ENCODE data around the gene JAM3. TPM values are rescaled to one million over a fixed set of nuclear protein-coding genes. Genes with fewer than 3 reads are reported as not detected.
"Not testable (repeated sequence)": the region's sequence is repeated elsewhere in the genome, so short reads cannot be mapped to it uniquely, and the experiment has no call there.

Gene JAM3
- total RNA-seq, 1 donor from 2014 or later, result 17.6 TPM

- ChIA-PET CTCF (interaction anchor here (2.5 kb wide), 1 partner anchor 47 kb away, joined by 28 read pairs; no protein-coding TSS in a partner anchor), POLR2A (no interaction called here)
- intact Hi-C loops (cut with micrococcal nuclease), result no loop called here
- ATAC-seq (ENCODE audit: low read depth) (no peak), DNase-seq (no peak)
- Mint-ChIP-seq H3K27ac (no peak overlapping the region), H3K27me3 (no peaks in the 10 kb centered on the region), H3K4me3 (no peak overlapping the region), H3K4me1 (peaks cover 6% of the 10 kb centered on the region), H3K36me3 (ENCODE audit: low read depth) (peaks cover 2% of the 10 kb centered on the region), H3K9me3 (no peaks in the 10 kb centered on the region)
- TF ChIP-seq CTCF (IDR thresholded peaks at IDR 0.05), result no peak
These were observed 28.3 kb downstream of the JAM3 start for GRCh38 chr11:134097166-134097565.

DNA sequence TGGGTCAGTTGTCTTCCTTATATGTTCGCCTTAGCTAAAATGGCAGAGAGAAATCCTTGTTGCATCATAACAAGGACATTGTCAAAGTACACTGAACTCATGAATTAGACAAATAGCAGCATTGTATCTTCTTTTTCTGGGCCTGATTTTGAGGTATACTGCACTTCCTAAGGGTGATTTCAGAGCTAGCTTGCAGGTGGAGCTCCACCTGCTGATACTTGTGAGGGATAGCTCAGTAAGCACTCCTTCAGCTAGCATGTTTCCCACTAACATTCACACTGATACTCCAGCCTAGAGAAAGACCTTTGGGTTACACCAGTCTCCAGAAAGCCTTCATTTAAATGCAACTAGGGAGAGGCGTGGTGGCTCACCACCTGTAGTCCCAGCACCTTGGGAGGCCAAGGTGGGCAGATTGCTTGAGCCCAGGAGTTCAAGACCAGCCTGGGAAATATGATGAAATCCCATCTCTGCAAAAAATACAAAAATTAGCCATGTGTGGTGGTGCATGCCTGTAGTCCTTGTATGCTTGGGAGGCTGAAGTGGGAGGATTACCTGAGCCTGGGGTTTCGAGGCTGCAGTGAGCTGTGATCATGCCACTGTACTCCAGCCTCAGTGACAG is 29.8 kb downstream of the JAM3 start:
- Mint-ChIP-seq H3K27me3 (no peaks in the 10 kb centered on the region), H3K4me3 (no peak overlapping the region), H3K27ac (no peak overlapping the region), H3K9me3 (no peaks in the 10 kb centered on the region), H3K36me3 (ENCODE audit: low read depth) (peaks cover 2% of the 10 kb centered on the region), H3K4me1 (peaks cover 6% of the 10 kb centered on the region)
- TF ChIP-seq CTCF (IDR thresholded peaks at IDR 0.05), result no peak
- CTCF ChIA-PET, result interaction anchor here (0.7 to 2.5 kb wide), 4 partner anchors 12 to 48 kb away, joined by 3 to 28 read pairs (median 3); partner anchors contain the start of gene JAM3
- POLR2A ChIA-PET, result interaction anchor here (0.6 kb wide), 1 partner anchor 49 kb away, joined by 3 read pairs; no protein-coding TSS in a partner anchor
- ATAC-seq (ENCODE audit: low read depth) (no peak), DNase-seq (no peak)
- intact Hi-C loops (cut with micrococcal nuclease), result loop anchor here (1.0 kb wide), 1 partner anchor 48 kb away; no protein-coding TSS in a partner anchor

DNA sequence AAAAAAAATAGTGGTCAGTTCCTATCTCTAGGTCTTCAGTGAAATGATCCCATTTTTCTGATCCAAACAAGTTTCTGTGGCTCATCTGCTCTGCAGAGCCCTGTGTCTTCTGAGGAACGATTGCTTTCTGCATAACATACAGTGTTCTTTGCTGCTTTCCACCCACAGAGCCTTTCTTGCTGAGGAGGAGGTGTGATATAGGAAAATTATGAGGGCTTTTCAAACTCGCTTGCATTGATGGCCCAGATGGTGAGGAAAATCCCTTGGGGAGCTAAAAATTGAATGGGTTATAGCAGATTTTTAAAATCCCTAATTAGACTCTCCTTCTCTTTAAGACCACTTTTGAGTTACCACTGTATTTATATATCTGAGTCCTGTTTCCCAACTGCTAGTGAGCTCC is 31.3 kb downstream of the JAM3 start:
- Mint-ChIP-seq H3K4me1 (peaks cover 6% of the 10 kb centered on the region), H3K4me3 (no peak overlapping the region), H3K9me3 (no peaks in the 10 kb centered on the region), H3K36me3 (ENCODE audit: low read depth) (peaks cover 2% of the 10 kb centered on the region), H3K27me3 (no peaks in the 10 kb centered on the region), H3K27ac (no peak overlapping the region)
- intact Hi-C loops (cut with micrococcal nuclease), result no loop called here
- ATAC-seq (ENCODE audit: low read depth) (no peak), DNase-seq (no peak)
- ChIA-PET POLR2A (no interaction called here), CTCF (interaction anchor here (1.7 kb wide), 1 partner anchor 50 kb away, joined by 6 read pairs; no protein-coding TSS in a partner anchor)
- TF ChIP-seq CTCF (IDR thresholded peaks at IDR 0.05), result no peak

GRCh38 chr11:134101282-134101681 is 32.4 kb downstream of the JAM3 start:
- Mint-ChIP-seq H3K9me3 (peaks cover 2% of the 10 kb centered on the region), H3K36me3 (ENCODE audit: low read depth) (peaks cover 2% of the 10 kb centered on the region), H3K4me3 (no peak overlapping the region), H3K4me1 (peaks cover 3% of the 10 kb centered on the region), H3K27me3 (no peaks in the 10 kb centered on the region), H3K27ac (no peak overlapping the region)
- DNase-seq, result no peak
- ATAC-seq (ENCODE audit: low read depth), result no peak
- CTCF ChIA-PET, result interaction anchor here (1.4 to 1.7 kb wide), 2 partner anchors 51 kb away, joined by 3 to 6 read pairs; no protein-coding TSS in a partner anchor
- no peak for TF ChIP-seq CTCF (IDR thresholded peaks at IDR 0.05)
- POLR2A ChIA-PET, result no interaction called here
- intact Hi-C loops (cut with micrococcal nuclease), result no loop called here

DNA sequence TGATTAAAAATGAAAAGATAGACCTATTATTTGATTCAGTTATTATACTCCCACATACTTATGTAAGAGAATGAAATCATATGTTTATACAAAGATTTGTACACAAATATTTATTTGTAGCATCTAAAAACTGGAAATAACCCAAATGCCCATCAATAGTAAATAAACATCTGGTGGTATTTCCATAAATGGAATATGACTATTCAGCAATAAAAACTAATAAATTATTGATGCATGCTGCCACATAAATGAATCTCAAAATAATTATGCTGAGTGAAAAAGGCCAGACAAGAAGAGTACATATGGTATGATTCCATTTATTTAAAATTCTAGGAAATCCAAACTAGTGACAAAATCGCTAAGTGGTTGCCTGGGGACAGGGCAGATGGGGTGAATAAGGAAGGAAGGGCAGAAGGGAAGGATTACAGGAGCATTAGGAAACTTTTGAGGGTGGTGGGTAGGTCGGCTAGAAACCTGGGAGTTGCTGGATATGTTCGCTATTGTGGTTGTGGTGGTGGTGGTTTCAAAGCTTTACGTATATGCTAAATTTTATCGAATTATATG is 41.5 kb downstream of the JAM3 start:
- POLR2A ChIA-PET, result interaction anchor here (0.7 kb wide), 1 partner anchor 71 kb away, joined by 7 read pairs; no protein-coding TSS in a partner anchor
- intact Hi-C loops (cut with micrococcal nuclease), result no loop called here
- Mint-ChIP-seq H3K4me1 (no peaks in the 10 kb centered on the region), H3K4me3 (no peak overlapping the region), H3K27ac (no peak overlapping the region), H3K9me3 (peaks cover 9% of the 10 kb centered on the region), H3K27me3 (no peaks in the 10 kb centered on the region), H3K36me3 (ENCODE audit: low read depth) (peaks cover 17% of the 10 kb centered on the region)
- TF ChIP-seq CTCF (IDR thresholded peaks at IDR 0.05), result no peak
- no peak for ATAC-seq (ENCODE audit: low read depth)
- no peak for DNase-seq
- CTCF ChIA-PET, result no interaction called here

DNA sequence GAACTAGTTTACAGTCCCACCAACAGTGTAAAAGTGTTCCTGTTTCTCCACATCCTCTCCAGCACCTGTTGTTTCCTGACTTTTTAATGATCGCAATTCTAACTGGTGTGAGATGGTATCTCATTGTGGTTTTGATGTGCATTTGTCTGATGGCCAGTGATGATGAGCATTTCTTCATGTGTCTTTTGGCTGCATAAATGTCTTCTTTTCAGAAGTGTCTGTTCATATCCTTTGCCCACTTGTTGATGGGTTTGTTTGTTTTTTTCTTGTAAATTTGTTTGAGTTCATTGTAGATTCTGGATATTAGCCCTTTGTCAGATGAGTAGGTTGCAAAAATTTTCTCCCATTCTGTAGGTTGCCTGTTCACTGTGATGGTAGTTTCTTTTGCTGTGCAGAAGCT is 44.9 kb downstream of the JAM3 start:
- not testable (repeated sequence) for H3K9me3 Mint-ChIP-seq; ATAC-seq (ENCODE audit: low read depth)

More for the DNA sequence above, 44.9 kb downstream of the JAM3 start:
- POLR2A ChIA-PET; DNase-seq; CTCF ChIA-PET; H3K27me3 Mint-ChIP-seq; H3K4me3 Mint-ChIP-seq; H3K27ac Mint-ChIP-seq; intact Hi-C loops (cut with micrococcal nuclease): not testable (repeated sequence)
- Mint-ChIP-seq H3K4me1 (peaks cover 11% of the 10 kb centered on the region), H3K36me3 (ENCODE audit: low read depth) (peaks cover 15% of the 10 kb centered on the region)

Measured in activated B cell treated with CpG ODN at 0.5 μM for 24 hours (primary cell).